ENCODE data around the gene KANSL3. TPM values are rescaled to one million over a fixed set of nuclear protein-coding genes. Genes with fewer than 3 reads are reported as not detected.
"Not testable (repeated sequence)": the region's sequence is repeated elsewhere in the genome, so short reads cannot be mapped to it uniquely, and the experiment has no call there.

Gene KANSL3
- total and polyA plus RNA-seq, 9 of the 15 experiments (the other 6 are each of a cell fraction or from before 2014, with no cell fraction given) = 11.3 to 43.7 (median 27.9) TPM

GRCh38 chr2:96668771-96669170 lies 30.7 kb upstream of the KANSL3 start:
- Histone ChIP-seq H3K4me2 (ENCODE audit: insufficient read depth, low read length) (no peak overlapping the region), H3K27me3 (ENCODE audit: control insufficient read depth in 2 of 2, insufficient read depth in 2 of 2, low read length in 2 of 2) (peaks cover 25 to 42% of the 10 kb centered on the region in 2 experiments), H3K9me1 (ENCODE audit: control insufficient read depth, insufficient read depth, low read length) (no peaks in the 10 kb centered on the region), H4K20me1 (replicated peaks; ENCODE audit: control insufficient read depth, insufficient read depth, low read length) (no peaks in the 10 kb centered on the region), H3K27ac (ENCODE audit: extremely low read depth, low read depth, low read length) (no peak overlapping the region), H3K4me1 (replicated peaks in 1 of 2; ENCODE audit: control insufficient read depth in 2 of 2, insufficient read depth in 2 of 2, low read length in 2 of 2) (no peaks in the 10 kb centered on the region; a peak in 1 of 5 replicates), H3K36me3 (ENCODE audit: control insufficient read depth, insufficient read depth, low read length) (no peaks in the 10 kb centered on the region), H3K79me2 (ENCODE audit: control insufficient read depth, insufficient read depth, low read length) (no peaks in the 10 kb centered on the region), H3K9ac (ENCODE audit: insufficient read depth in 1 of 2, low read depth in 2 of 2, low read length in 2 of 2) (peak overlapping the region in 1 of 2 experiments; percentile 36; a peak in 1 of 4 replicates), H3K4me3 (no peak overlapping the region), H3K9me3 (replicated peaks; ENCODE audit: control insufficient read depth, insufficient read depth, low read depth, low read length) (peaks cover 4% of the 10 kb centered on the region; the same call in 1 of the 2 replicates), H2AFZ (ENCODE audit: low read depth, low read length) (peak overlapping the region; percentile 54; the same call in 1 of the 2 replicates)
- TF ChIP-seq SMARCE1 (IDR thresholded peaks at IDR 0.05) (no peak), CSDE1 (IDR thresholded peaks at IDR 0.05) (no peak), ZBTB1 (CRISPR knock-in tag; IDR thresholded peaks at IDR 0.05; ENCODE audit: borderline replicate concordance, low read depth) (no peak), SNAPC5 (CRISPR knock-in tag; IDR thresholded peaks at IDR 0.05) (no peak), NCOA6 (IDR thresholded peaks at IDR 0.05) (no peak), SMAD2 (IDR thresholded peaks at IDR 0.05; ENCODE audit: low read depth, low read length) (no peak)
- no TSS peak for BruUV-seq (replicated peaks)
- FAIRE-seq = no peak
- in situ Hi-C loops (cut with MboI) (no loop called here), intact Hi-C loops (cut with micrococcal nuclease) (no loop called here)
- WGBS (ENCODE audit: insufficient coverage, low coverage, missing lambda C conversion rate) = 52% methylated on average over 11 of the region's 11 CpGs
- no peak for DNase-seq (ENCODE audit: extremely low read depth in 1 of 4, low spot score in 3 of 4)
- ChIA-PET CTCF (ENCODE audit: low intra/inter-chr PET ratio) (no interaction called here), POLR2A (interaction anchor here (0.7 to 1.1 kb wide), 4 partner anchors 9 to 214 kb away, joined by 3 read pairs; no protein-coding TSS in a partner anchor)
- no peak; the same call in 2 of the 3 replicates for ATAC-seq

GRCh38 chr2:96665717-96666116 lies 27.6 kb upstream of the KANSL3 start:
- H4K20me1 ChIP-seq (replicated peaks; ENCODE audit: control insufficient read depth, insufficient read depth, low read length); DNase-seq (ENCODE audit: extremely low read depth in 1 of 4, low spot score in 3 of 4); H3K9ac ChIP-seq (ENCODE audit: insufficient read depth in 1 of 2, low read depth in 2 of 2, low read length in 2 of 2); in situ Hi-C loops (cut with MboI); CTCF ChIA-PET (ENCODE audit: low intra/inter-chr PET ratio); H3K4me1 ChIP-seq (replicated peaks in 1 of 2; ENCODE audit: control insufficient read depth in 2 of 2, insufficient read depth in 2 of 2, low read length in 2 of 2); H3K36me3 ChIP-seq (ENCODE audit: control insufficient read depth, insufficient read depth, low read length); FAIRE-seq; H3K27ac ChIP-seq (ENCODE audit: extremely low read depth, low read depth, low read length); H3K9me3 ChIP-seq (replicated peaks; ENCODE audit: control insufficient read depth, insufficient read depth, low read depth, low read length); H3K4me3 ChIP-seq; H2AFZ ChIP-seq (ENCODE audit: low read depth, low read length); BruUV-seq (replicated peaks); ATAC-seq; H3K9me1 ChIP-seq (ENCODE audit: control insufficient read depth, insufficient read depth, low read length); H3K79me2 ChIP-seq (ENCODE audit: control insufficient read depth, insufficient read depth, low read length); intact Hi-C loops (cut with micrococcal nuclease); H3K4me2 ChIP-seq (ENCODE audit: insufficient read depth, low read length): not testable (repeated sequence)
- POLR2A ChIA-PET = interaction anchor here (1.9 kb wide), 1 partner anchor 10 kb away, joined by 8 read pairs; no protein-coding TSS in a partner anchor
- WGBS (ENCODE audit: insufficient coverage, low coverage, missing lambda C conversion rate) = 31% methylated on average over 3 of the region's 3 CpGs
- H3K27me3 ChIP-seq (ENCODE audit: control insufficient read depth in 2 of 2, insufficient read depth in 2 of 2, low read length in 2 of 2) = peaks cover 16 to 39% of the 10 kb centered on the region in 2 experiments

All from K562 (cell line).